Measurements from ENCODE around the gene MAGEF1.

MAGEF1 gene, protein sequence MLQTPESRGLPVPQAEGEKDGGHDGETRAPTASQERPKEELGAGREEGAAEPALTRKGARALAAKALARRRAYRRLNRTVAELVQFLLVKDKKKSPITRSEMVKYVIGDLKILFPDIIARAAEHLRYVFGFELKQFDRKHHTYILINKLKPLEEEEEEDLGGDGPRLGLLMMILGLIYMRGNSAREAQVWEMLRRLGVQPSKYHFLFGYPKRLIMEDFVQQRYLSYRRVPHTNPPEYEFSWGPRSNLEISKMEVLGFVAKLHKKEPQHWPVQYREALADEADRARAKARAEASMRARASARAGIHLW

GRCh38 chr3:184711493-184712247 lies at the start of gene MAGEF1:
TSS of gene MAGEF1 (minus strand) at chr3:184712064. CDS start at chr3:184711821, 243 bp downstream.
- Histone ChIP-seq H3K27ac (peak within 1 kb of the TSS; percentile 98), H3K36me3 (peaks cover 28% of the 10 kb centered on the region), H3K9me3 (ENCODE audit: severe bottlenecking) (peaks cover 4% of the 10 kb centered on the region), H3K27me3 (ENCODE audit: insufficient read depth, low read depth, severe bottlenecking) (no peaks in the 10 kb centered on the region), H3K4me3 (ENCODE audit: low read depth, low read length) (peak within 1 kb of the TSS; percentile 87)
- TF ChIP-seq, protein P1, sequence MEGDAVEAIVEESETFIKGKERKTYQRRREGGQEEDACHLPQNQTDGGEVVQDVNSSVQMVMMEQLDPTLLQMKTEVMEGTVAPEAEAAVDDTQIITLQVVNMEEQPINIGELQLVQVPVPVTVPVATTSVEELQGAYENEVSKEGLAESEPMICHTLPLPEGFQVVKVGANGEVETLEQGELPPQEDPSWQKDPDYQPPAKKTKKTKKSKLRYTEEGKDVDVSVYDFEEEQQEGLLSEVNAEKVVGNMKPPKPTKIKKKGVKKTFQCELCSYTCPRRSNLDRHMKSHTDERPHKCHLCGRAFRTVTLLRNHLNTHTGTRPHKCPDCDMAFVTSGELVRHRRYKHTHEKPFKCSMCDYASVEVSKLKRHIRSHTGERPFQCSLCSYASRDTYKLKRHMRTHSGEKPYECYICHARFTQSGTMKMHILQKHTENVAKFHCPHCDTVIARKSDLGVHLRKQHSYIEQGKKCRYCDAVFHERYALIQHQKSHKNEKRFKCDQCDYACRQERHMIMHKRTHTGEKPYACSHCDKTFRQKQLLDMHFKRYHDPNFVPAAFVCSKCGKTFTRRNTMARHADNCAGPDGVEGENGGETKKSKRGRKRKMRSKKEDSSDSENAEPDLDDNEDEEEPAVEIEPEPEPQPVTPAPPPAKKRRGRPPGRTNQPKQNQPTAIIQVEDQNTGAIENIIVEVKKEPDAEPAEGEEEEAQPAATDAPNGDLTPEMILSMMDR (IDR thresholded peaks at IDR 0.05; ENCODE audit: low read depth, low read length): no peak
- peak; percentile 93 for DNase-seq

DNA sequence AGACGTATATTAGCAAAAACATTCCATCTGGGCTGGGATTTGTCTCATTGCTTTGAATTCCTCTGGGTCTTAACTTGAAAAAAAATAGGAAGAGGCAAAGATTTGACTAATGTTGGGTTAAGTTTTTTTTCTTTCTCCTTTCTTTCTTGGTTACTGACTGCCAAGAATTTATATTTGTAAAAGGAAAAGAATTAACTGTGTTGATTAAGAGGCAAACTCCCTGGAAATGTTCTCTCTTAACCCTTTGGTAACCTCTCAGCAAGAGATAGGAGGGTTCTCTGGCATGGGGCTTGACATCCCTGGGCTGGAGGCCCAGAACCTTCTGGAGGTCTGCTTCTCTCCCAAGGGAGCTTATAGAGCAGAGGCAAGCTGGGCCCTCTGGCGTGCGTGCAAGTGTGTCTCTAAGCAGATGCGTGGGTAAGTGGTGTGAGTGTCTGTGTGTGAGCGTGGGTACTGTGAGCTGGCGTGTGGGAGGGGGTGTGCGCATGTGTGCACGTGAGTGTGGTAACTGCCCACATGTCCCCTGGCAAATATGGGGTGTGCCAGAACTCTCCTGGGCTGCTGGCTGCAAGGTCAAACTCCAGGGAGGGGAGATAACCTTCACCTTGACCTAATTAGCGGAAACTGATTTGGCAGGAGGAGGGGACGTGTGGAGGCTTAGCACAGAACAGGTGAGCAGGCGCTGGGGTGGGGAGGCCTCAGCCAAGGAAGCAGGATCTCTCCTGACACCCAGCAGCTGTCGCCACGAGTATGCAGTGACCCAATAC lies 49.4 kb upstream of the MAGEF1 start:
- Histone ChIP-seq H3K27ac (peak overlapping the region; percentile 69), H3K4me3 (ENCODE audit: low read depth, low read length) (no peak overlapping the region), H3K27me3 (ENCODE audit: insufficient read depth, low read depth, severe bottlenecking) (no peaks in the 10 kb centered on the region), H3K9me3 (ENCODE audit: severe bottlenecking) (no peaks in the 10 kb centered on the region), H3K36me3 (no peaks in the 10 kb centered on the region)
- TF ChIP-seq, protein P1 (IDR thresholded peaks at IDR 0.05; ENCODE audit: low read depth, low read length): no peak
- DNase-seq: peak; percentile 49

GRCh38 chr3:184760337-184761074 lies 48.6 kb upstream of the MAGEF1 start:
- Histone ChIP-seq H3K4me3 (ENCODE audit: low read depth, low read length) (no peak overlapping the region), H3K27ac (peak overlapping the region; percentile 62)

DNA sequence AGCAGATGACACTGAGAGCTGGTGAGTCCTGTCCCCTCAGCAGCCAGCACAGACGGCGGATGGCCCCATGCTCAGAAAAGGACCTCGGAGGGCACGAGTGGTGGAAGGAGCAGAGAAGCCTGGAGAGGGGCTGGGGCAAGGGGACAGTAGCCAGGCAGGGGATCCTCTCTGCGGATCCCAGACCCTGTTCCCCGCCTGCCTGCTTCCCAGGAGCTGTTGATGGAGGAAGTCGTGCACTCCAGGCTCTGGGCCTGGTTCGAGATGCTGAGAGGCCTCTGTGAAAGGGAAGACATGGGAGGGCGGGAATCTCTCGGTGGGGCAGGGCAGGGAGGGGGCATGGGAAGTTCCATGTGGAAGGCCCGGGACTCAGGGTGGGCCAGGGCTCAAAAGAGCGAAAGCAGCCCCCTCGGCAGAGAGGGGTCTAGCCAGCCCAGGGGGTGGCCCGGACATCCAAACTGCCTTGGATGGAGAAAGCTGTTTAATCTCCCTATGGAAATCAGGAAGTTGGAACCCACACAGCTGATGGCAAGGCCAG lies 47.9 kb upstream of the MAGEF1 start:
- no peaks in the 10 kb centered on the region for H3K36me3 ChIP-seq
- H3K9me3 ChIP-seq (ENCODE audit: severe bottlenecking): no peaks in the 10 kb centered on the region
- TF ChIP-seq, protein P1 (IDR thresholded peaks at IDR 0.05; ENCODE audit: low read depth, low read length): no peak
- H3K27ac ChIP-seq: peak overlapping the region; percentile 62
- H3K27me3 ChIP-seq (ENCODE audit: insufficient read depth, low read depth, severe bottlenecking): no peaks in the 10 kb centered on the region
- DNase-seq: no peak
- H3K4me3 ChIP-seq (ENCODE audit: low read depth, low read length): no peak overlapping the region

More at GRCh38 chr3:184760337-184761074, 48.6 kb upstream of the MAGEF1 start:
- TF ChIP-seq, protein P1 (IDR thresholded peaks at IDR 0.05; ENCODE audit: low read depth, low read length): no peak
- DNase-seq: no peak
- Histone ChIP-seq H3K27me3 (ENCODE audit: insufficient read depth, low read depth, severe bottlenecking) (no peaks in the 10 kb centered on the region), H3K36me3 (no peaks in the 10 kb centered on the region), H3K9me3 (ENCODE audit: severe bottlenecking) (no peaks in the 10 kb centered on the region)

DNA sequence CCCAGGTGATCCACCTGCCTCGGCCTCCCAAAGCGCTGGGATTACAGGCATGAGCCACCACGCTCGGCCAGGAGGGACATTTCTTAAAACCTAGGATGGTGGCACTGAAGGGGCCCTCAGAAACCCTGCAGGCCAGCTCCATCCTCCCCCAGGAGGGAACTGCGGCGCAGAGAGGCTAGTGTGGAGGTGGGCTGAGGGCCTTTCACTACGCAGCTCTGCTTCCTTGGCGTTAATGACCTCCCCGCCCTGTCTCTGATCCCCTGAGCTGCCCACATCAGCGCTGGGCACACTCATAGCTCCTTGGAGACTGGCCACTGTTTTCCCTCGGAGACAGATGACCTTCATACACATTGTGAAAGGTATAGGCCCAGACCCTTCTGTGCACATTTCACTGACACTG lies 46.2 kb upstream of the MAGEF1 start:
- no peaks in the 10 kb centered on the region for H3K36me3 ChIP-seq
- DNase-seq: no peak
- TF ChIP-seq, protein P1 (IDR thresholded peaks at IDR 0.05; ENCODE audit: low read depth, low read length): no peak
- H3K27me3 ChIP-seq (ENCODE audit: insufficient read depth, low read depth, severe bottlenecking): no peaks in the 10 kb centered on the region
- H3K9me3 ChIP-seq (ENCODE audit: severe bottlenecking): no peaks in the 10 kb centered on the region
- H3K4me3 ChIP-seq (ENCODE audit: low read depth, low read length): no peak overlapping the region
- H3K27ac ChIP-seq: no peak overlapping the region
